Smooth muscle cell (in vitro differentiated cells): Measurements from ENCODE around the gene TTC3. TPM values are rescaled to one million over a fixed set of nuclear protein-coding genes. Genes with fewer than 3 reads are reported as not detected.

Experiments used
- DNase-seq: peaks from one replicate; lab custom pipeline; 2025; ENCODE audit not compliant: unreplicated experiment; lab: John Stamatoyannopoulos, UW
- H2AFZ ChIP-seq: fragments of 200-600 bp; sonication (generic); 2 replicates; pipeline ENCODE4 v1.6.0; 2016; ENCODE audit warnings: antibody characterized with exemption, low read depth, mild to moderate bottlenecking
- H3F3A ChIP-seq: fragments of 200-600 bp; sonication (generic); 2 replicates; pipeline ENCODE4 v1.6.0; 2017; ENCODE audit warnings: antibody characterized with exemption, low read depth
- H3K27ac ChIP-seq: fragments of 200-600 bp; sonication (generic); 2 replicates; pipeline ENCODE4 v1.5.1; 2016; ENCODE audit warnings: low read depth, mild to moderate bottlenecking
- H3K27me3 ChIP-seq: fragments of 200-600 bp; sonication (generic); 2 replicates; pipeline ENCODE4 v1.6.1; 2016; ENCODE audit warnings: low read depth, mild to moderate bottlenecking
- H3K36me3 ChIP-seq: fragments of 200-600 bp; sonication (generic); 2 replicates; pipeline ENCODE4 v1.5.1; 2016; ENCODE audit warnings: low read depth
- H3K4me1 ChIP-seq: fragments of 200-600 bp; sonication (generic); 2 replicates; pipeline ENCODE4 v1.5.1; 2016; ENCODE audit warnings: low read depth
- H3K4me2 ChIP-seq: fragments of 200-600 bp; sonication (generic); 2 replicates; pipeline ENCODE4 v1.6.0; 2016; ENCODE audit warnings: mild to moderate bottlenecking
- H3K4me3 ChIP-seq: fragments of 200-600 bp; sonication (generic); 2 replicates; pipeline ENCODE4 v1.5.1; 2016; ENCODE audit warnings: mild to moderate bottlenecking
- H3K79me2 ChIP-seq: fragments of 200-600 bp; sonication (generic); 2 replicates; pipeline ENCODE4 v1.6.0; 2016; ENCODE audit warnings: low read depth, mild to moderate bottlenecking
- H3K9ac ChIP-seq: fragments of 200-600 bp; sonication (generic); 2 replicates; pipeline ENCODE4 v1.6.0; 2016; ENCODE audit warnings: low read depth
- H3K9me3 ChIP-seq: fragments of 200-600 bp; sonication (generic); replicated peaks from 2 replicates; pipeline ENCODE4 v1.5.1; 2016; ENCODE audit warnings: low read depth
- H4K20me1 ChIP-seq: fragments of 200-600 bp; sonication (generic); 2 replicates; pipeline ENCODE4 v1.6.0; 2016; ENCODE audit warnings: low read depth
- CTCF ChIP-seq: fragments of 200-600 bp; sonication (generic); IDR thresholded peaks from 2 replicates; pipeline ENCODE4 v1.5.1; 2017; ENCODE audit warnings: borderline replicate concordance, mild to moderate bottlenecking, antibody characterized with exemption; ENCODE audit not compliant: insufficient read depth, poor library complexity, severe bottlenecking
- whole genome bisulfite sequencing: methylation state at CpG from one replicate; pipeline ENCODE4 v1.1.7; 2016; ENCODE audit warnings: low lambda C conversion rate; 5-methylcytosine and 5-hydroxymethylcytosine counted together
- polyA plus RNA-seq: library from polyadenylated mRNA; unstranded; fragments of >200 nt; fragmentation: Nextera tagmentation; extraction: Ambion mirVana; gene quantifications from 2 replicates; pipeline ENCODE4 v1.2.1, GENCODE V29; 2016
- total RNA-seq: library from RNA; depleted of rRNA; stranded (reverse); fragments of >200 nt; gene quantifications from 2 replicates; pipeline ENCODE4 v1.2.3, GENCODE V29; 2014

Gene TTC3
- total and polyA plus RNA-seq, 2 experiments from 2014 or later: 193 to 224 TPM

GRCh38 chr21:37181059-37181458 is 108.0 kb downstream of the TTC3 start:
- 95% methylated on average over 3 of the region's 3 CpGs for WGBS
- Histone ChIP-seq H3K36me3 (peaks cover 22% of the 10 kb centered on the region), H2AFZ (no peak overlapping the region)

GRCh38 chr21:37182222-37182621 is 109.2 kb downstream of the TTC3 start:
- Histone ChIP-seq H3K4me3 (no peak overlapping the region), H3K27me3 (no peaks in the 10 kb centered on the region), H3K9ac (no peak overlapping the region), H2AFZ (no peak overlapping the region), H3K79me2 (peaks cover 35% of the 10 kb centered on the region), H3K36me3 (peaks cover 30% of the 10 kb centered on the region), H4K20me1 (peaks cover 78% of the 10 kb centered on the region), H3K4me2 (no peak overlapping the region), H3K27ac (no peak overlapping the region), H3F3A (no peaks in the 10 kb centered on the region), H3K9me3 (no peaks in the 10 kb centered on the region), H3K4me1 (no peaks in the 10 kb centered on the region)
- 93% methylated on average over 6 of the region's 6 CpGs for WGBS
- no peak for DNase-seq
- TF ChIP-seq CTCF: no peak

More at GRCh38 chr21:37181059-37181458, 108.0 kb downstream of the TTC3 start:
- H3K4me1 ChIP-seq: no peaks in the 10 kb centered on the region
- H3F3A ChIP-seq: no peaks in the 10 kb centered on the region
- DNase-seq: no peak
- H3K79me2 ChIP-seq: peaks cover 35% of the 10 kb centered on the region
- H3K27ac ChIP-seq: no peak overlapping the region
- H4K20me1 ChIP-seq: peaks cover 78% of the 10 kb centered on the region
- no peak overlapping the region for H3K4me3 ChIP-seq
- no peak overlapping the region for H3K9ac ChIP-seq
- H3K9me3 ChIP-seq: no peaks in the 10 kb centered on the region
- no peak overlapping the region for H3K4me2 ChIP-seq
- no peak for TF ChIP-seq CTCF
- H3K27me3 ChIP-seq: no peaks in the 10 kb centered on the region

- Histone ChIP-seq H3K9ac (no peak overlapping the region), H3K4me2 (no peak overlapping the region), H3K27ac (no peak overlapping the region), H3K79me2 (peaks cover 25% of the 10 kb centered on the region), H3F3A (no peaks in the 10 kb centered on the region), H3K4me1 (no peaks in the 10 kb centered on the region), H3K27me3 (no peaks in the 10 kb centered on the region), H2AFZ (no peak overlapping the region), H3K36me3 (peaks cover 30% of the 10 kb centered on the region), H4K20me1 (peaks cover 72% of the 10 kb centered on the region), H3K9me3 (no peaks in the 10 kb centered on the region), H3K4me3 (no peak overlapping the region)
- no peak for TF ChIP-seq CTCF
- no peak for DNase-seq
- WGBS: 100% methylated on average over 3 of the region's 3 CpGs
These were observed 110.7 kb downstream of the TTC3 start for GRCh38 chr21:37183749-37184148.
